HFF-Myc (cell line): ENCODE measurements around the gene CDH4.

ENCODE experiments used
- DNase-seq: peaks from one replicate; pipeline ENCODE4 v3.0.0-alpha.2; 2011; ENCODE audit warnings: low read depth; ENCODE audit errors: extremely low read depth
- H3K4me3 ChIP-seq: replicated peaks from 2 replicates; pipeline ENCODE4 v1.5.1; 2011; ENCODE audit warnings: low read depth, mild to moderate bottlenecking, control low read depth, low read length
- TF ChIP-seq, protein P1 (sequence below): IDR thresholded peaks from 2 replicates; pipeline ENCODE4 v1.5.1; 2012; ENCODE audit warnings: mild to moderate bottlenecking, low read depth, low read length, control low read depth; ENCODE audit errors: missing control alignments

Gene CDH4

GRCh38 chr20:61219021-61219431 is 33.0 kb upstream of the CDH4 start:
- no peak overlapping the region for H3K4me3 ChIP-seq
- peak; percentile 39 for DNase-seq
- TF ChIP-seq, protein P1, sequence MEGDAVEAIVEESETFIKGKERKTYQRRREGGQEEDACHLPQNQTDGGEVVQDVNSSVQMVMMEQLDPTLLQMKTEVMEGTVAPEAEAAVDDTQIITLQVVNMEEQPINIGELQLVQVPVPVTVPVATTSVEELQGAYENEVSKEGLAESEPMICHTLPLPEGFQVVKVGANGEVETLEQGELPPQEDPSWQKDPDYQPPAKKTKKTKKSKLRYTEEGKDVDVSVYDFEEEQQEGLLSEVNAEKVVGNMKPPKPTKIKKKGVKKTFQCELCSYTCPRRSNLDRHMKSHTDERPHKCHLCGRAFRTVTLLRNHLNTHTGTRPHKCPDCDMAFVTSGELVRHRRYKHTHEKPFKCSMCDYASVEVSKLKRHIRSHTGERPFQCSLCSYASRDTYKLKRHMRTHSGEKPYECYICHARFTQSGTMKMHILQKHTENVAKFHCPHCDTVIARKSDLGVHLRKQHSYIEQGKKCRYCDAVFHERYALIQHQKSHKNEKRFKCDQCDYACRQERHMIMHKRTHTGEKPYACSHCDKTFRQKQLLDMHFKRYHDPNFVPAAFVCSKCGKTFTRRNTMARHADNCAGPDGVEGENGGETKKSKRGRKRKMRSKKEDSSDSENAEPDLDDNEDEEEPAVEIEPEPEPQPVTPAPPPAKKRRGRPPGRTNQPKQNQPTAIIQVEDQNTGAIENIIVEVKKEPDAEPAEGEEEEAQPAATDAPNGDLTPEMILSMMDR = no peak

DNA sequence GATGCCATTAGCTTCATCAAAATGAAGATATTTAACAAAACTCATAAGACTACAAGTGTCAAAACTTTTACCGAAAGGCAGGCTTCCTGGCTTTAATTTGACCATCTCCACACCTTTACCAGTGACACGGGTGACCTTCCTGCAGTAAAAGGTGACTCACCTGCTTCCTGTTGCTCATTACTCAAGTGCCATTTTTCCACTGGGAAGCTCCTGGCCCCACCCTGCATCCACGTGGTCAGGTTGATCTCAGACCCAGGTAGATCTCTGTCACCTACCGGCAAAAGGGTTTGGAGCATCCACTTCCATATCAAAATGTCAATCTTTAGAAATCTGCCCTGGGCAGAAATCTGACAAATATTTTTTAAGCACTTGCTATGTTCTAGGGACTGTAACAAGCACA is 31.9 kb upstream of the CDH4 start:
- no peak overlapping the region for H3K4me3 ChIP-seq
- TF ChIP-seq, protein P1 = no peak
- DNase-seq = no peak

DNA sequence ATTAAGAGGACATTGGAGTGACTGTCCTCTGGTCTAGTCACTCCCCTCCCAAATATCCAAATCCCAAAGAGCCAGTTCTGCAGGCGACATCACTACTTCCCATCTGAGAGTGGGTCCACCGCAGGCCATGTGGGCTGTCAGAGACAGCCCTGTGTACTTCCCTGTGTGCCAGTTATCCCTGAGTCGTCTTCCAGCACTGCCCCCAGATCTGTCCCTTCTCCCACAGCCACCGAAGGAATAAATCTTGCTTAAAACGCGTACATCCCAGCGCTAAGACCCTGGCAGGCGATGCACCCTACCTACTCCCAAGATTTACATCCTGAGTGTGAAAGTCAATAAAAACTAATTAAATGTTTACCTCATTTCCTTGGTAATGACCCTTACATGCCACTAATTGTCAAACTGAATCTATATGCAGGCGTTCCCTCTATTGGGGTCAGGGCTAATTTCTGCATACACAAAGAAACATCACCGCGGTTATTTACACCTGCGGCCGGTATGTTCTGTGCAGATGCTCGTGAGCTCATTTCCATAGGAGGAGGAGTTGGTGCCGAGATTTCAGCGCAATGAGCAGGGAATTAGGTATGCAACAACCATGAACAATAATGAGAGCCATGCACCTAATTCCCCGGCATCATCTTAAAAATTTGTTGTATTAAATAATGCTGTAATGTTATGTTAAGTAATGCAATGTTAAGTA is 31.3 kb upstream of the CDH4 start:
- TF ChIP-seq, protein P1 = no peak
- no peak overlapping the region for H3K4me3 ChIP-seq
- no peak for DNase-seq

GRCh38 chr20:61222699-61223098 is 29.4 kb upstream of the CDH4 start:
- H3K4me3 ChIP-seq = no peak overlapping the region
- no peak for DNase-seq
- TF ChIP-seq, protein P1 = no peak

DNA sequence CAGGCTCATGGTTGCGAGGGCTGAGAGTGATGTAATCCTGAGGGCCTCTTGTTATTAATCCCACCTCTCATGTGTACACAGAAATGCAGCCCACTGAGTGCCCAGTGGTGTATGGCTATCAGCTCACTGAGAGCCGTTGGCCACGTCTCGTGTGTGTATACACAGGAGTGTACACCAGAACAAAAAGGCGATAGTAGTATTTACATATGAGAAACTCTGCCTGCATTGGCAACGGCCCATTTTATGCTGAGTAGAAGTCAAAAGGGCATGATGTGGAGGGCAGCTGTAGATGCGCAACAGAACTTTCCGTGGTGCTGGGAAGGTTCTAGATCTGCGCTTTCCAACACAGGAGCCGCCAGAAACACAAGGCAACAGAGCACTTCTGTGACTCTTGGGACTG is 28.9 kb upstream of the CDH4 start:
- no peak overlapping the region for H3K4me3 ChIP-seq
- no peak for DNase-seq
- TF ChIP-seq, protein P1 = no peak

DNA sequence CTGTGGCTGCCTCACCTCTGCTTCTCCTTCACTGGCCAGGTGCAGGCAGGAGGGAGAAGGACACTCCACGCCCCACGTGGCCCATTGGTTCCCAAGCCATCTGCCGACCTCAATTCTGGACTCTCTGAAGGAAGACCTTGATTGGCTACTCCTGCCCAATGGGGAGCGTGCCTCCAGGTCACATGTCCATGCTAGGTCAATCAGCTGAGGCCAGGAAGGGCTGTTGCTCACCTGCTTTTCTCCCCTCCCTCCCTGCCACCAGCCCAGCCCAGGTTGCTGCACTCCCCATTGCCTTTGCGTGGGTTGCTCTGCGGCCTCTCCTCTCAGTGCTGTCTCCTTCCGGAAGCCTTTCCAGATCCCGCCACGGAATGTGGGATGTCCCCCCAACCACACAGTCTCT is 21.9 kb upstream of the CDH4 start:
- TF ChIP-seq, protein P1 = no peak
- DNase-seq = no peak

DNA sequence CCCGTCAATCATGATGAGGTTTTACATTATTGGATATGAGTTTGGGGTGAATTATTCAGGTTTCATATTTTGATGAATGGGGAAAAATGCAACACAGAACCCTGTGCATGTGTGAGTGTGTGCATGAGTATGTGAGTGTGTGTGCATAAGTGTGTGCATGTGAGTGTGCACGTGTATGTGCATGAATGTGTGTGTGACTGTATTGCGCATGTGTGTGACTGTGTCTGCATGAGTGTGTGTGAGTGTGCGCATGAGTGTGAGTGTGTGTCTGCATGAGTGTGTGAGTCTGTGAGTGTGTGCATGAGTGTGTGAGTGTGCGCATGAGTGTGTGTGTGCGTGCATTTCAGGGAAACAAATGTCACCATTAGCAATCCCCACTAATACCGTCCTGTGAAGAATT is 18.5 kb upstream of the CDH4 start:
- DNase-seq = no peak
- TF ChIP-seq, protein P1 = no peak
- H3K4me3 ChIP-seq = no peak overlapping the region

More for the DNA sequence above, 21.9 kb upstream of the CDH4 start:
- H3K4me3 ChIP-seq = no peak overlapping the region
